ENCODE measurements around the gene PPP1R36. TPM values are rescaled to one million over a fixed set of nuclear protein-coding genes. Genes with fewer than 3 reads are reported as not detected.
"Not testable (repeated sequence)": the region's sequence is repeated elsewhere in the genome, so short reads cannot be mapped to it uniquely, and the experiment has no call there.

PPP1R36 gene
- total RNA-seq, 1 experiment from 2014 or later, result not detected

DNA sequence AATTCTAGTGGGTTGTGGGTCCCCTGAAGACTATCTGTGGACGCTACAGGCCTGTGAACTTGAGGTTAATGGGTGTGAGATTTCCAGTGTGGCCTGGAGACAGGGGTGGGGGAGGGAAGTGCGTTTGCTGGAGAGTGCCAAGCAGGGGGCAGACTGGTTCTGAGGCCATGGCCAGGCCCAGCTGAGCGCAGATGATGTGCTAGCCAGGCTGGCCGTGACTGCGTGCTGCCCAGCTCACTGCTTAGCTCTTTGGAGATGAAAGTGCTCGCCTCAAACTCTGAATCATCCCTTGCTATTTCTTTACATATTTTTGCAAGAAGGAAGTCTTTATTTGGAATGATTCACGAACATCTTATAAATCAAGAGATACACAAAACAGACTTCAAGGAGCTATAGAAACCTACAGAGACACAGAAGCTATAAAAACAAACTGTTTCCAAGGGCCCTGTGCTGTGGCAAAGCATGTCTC is 79.2 kb downstream of the PPP1R36 start:
- Histone ChIP-seq H2AFZ (peak overlapping the region; percentile 56; the same call in 1 of the 2 replicates), H3F3A (ENCODE audit: insufficient read depth, low read depth) (peaks cover 19% of the 10 kb centered on the region), H3K4me1 (replicated peaks; ENCODE audit: insufficient read depth) (peaks cover 26% of the 10 kb centered on the region), H3K79me2 (ENCODE audit: low read depth) (no peaks in the 10 kb centered on the region), H3K9me2 (ENCODE audit: insufficient read depth) (no peaks in the 10 kb centered on the region), H4K20me1 (ENCODE audit: insufficient read depth) (no peaks in the 10 kb centered on the region), H3K36me3 (ENCODE audit: low read depth) (no peaks in the 10 kb centered on the region), H3K4me3 (no peak overlapping the region), H3K27ac (peak overlapping the region; percentile 35), H3K27me3 (ENCODE audit: insufficient read depth, low read depth) (no peaks in the 10 kb centered on the region), H3K4me2 (peak overlapping the region; percentile 26; the same call in 1 of the 2 replicates), H3K9me3 (ENCODE audit: insufficient read depth, low read depth) (no peaks in the 10 kb centered on the region)
- ChIA-PET CTCF (interaction anchor here (0.6 to 1.5 kb wide), 4 partner anchors 78 to 118 kb away, joined by 3 read pairs; partner anchors contain the start of gene HSPA2), POLR2A (ENCODE audit: unreplicated experiment) (interaction anchor here (0.6 to 0.8 kb wide), 4 partner anchors 89 to 901 kb away, joined by 3 to 7 read pairs (median 4); partner anchors contain the start of gene MTHFD1)
- no TSS peak for BruUV-seq (replicated peaks)
- no peak for TF ChIP-seq EZH2 (IDR thresholded peaks at IDR 0.05; ENCODE audit: low read depth)
- TF ChIP-seq, protein P1, sequence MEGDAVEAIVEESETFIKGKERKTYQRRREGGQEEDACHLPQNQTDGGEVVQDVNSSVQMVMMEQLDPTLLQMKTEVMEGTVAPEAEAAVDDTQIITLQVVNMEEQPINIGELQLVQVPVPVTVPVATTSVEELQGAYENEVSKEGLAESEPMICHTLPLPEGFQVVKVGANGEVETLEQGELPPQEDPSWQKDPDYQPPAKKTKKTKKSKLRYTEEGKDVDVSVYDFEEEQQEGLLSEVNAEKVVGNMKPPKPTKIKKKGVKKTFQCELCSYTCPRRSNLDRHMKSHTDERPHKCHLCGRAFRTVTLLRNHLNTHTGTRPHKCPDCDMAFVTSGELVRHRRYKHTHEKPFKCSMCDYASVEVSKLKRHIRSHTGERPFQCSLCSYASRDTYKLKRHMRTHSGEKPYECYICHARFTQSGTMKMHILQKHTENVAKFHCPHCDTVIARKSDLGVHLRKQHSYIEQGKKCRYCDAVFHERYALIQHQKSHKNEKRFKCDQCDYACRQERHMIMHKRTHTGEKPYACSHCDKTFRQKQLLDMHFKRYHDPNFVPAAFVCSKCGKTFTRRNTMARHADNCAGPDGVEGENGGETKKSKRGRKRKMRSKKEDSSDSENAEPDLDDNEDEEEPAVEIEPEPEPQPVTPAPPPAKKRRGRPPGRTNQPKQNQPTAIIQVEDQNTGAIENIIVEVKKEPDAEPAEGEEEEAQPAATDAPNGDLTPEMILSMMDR (conservative IDR thresholded peaks at IDR 0.05), result no peak
- peak; percentile 38 to 95 for DNase-seq
- intact Hi-C loops (cut with micrococcal nuclease; ENCODE audit: unreplicated experiment), result no loop called here

DNA sequence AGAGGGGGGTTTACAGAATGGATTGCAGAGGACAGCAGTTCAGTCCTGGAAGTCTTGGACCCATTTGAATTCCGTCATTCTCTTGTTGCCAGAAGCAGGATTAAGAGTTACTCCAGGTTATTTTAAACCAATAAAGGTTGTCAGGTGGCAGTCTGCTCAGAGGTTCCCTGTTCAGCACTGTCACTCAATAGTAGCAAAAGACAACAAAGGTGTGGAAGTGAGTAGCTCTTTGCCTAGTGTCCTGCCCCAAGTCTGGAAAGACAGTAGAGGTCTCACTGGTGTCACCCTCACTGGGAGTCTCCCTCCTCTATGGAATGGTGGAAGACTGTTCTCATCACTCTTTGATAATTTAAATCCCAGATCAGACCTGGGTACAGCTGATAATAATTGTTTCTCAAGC is 81.0 kb downstream of the PPP1R36 start:
- H3K4me1 ChIP-seq (replicated peaks; ENCODE audit: insufficient read depth), result peaks cover 19% of the 10 kb centered on the region
- POLR2A ChIA-PET (ENCODE audit: unreplicated experiment), result interaction anchor here (0.6 kb wide), 1 partner anchor 68 kb away, joined by 3 read pairs; no protein-coding TSS in a partner anchor
- H3K9me2 ChIP-seq (ENCODE audit: insufficient read depth), result no peaks in the 10 kb centered on the region
- no peak overlapping the region for H3K27ac ChIP-seq
- intact Hi-C loops (cut with micrococcal nuclease; ENCODE audit: unreplicated experiment), result no loop called here
- H3K4me2 ChIP-seq, result no peak overlapping the region
- H4K20me1 ChIP-seq (ENCODE audit: insufficient read depth), result no peaks in the 10 kb centered on the region
- H2AFZ ChIP-seq, result no peak overlapping the region
- no peak for DNase-seq
- H3K9me3 ChIP-seq (ENCODE audit: insufficient read depth, low read depth), result no peaks in the 10 kb centered on the region
- H3K79me2 ChIP-seq (ENCODE audit: low read depth), result no peaks in the 10 kb centered on the region
- BruUV-seq (replicated peaks), result no TSS peak
- TF ChIP-seq, protein P1 (conservative IDR thresholded peaks at IDR 0.05), result no peak
- TF ChIP-seq EZH2 (IDR thresholded peaks at IDR 0.05; ENCODE audit: low read depth), result no peak
- H3K36me3 ChIP-seq (ENCODE audit: low read depth), result no peaks in the 10 kb centered on the region
- CTCF ChIA-PET, result no interaction called here
- no peak overlapping the region for H3K4me3 ChIP-seq
- peaks cover 19% of the 10 kb centered on the region for H3F3A ChIP-seq (ENCODE audit: insufficient read depth, low read depth)
- no peaks in the 10 kb centered on the region for H3K27me3 ChIP-seq (ENCODE audit: insufficient read depth, low read depth)

DNA sequence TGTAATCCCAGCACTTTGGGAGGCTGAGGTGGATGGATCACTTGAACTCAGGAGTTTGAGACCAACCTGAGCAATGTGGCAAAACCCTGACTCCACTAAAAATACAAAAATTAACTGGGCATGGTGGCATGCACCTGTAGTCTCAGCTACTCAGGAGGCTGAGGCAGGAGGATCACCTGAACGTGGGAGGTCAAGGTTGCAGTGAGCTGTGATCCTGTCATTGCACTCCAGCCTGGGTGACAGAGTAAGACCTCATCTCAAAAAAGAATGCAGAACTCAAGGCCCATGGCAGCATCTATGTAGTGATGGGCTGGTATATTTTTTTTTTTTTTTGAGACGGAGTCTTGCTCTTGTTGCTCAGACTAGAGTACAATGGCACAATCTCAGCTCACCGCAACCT is 81.5 kb downstream of the PPP1R36 start:
- H3K4me3 ChIP-seq; H3K4me2 ChIP-seq; H3K9me2 ChIP-seq (ENCODE audit: insufficient read depth); H3K27me3 ChIP-seq (ENCODE audit: insufficient read depth, low read depth); H3K36me3 ChIP-seq (ENCODE audit: low read depth); H2AFZ ChIP-seq; BruUV-seq (replicated peaks); H3K9me3 ChIP-seq (ENCODE audit: insufficient read depth, low read depth); H4K20me1 ChIP-seq (ENCODE audit: insufficient read depth); H3K27ac ChIP-seq; H3K79me2 ChIP-seq (ENCODE audit: low read depth); POLR2A ChIA-PET (ENCODE audit: unreplicated experiment); intact Hi-C loops (cut with micrococcal nuclease; ENCODE audit: unreplicated experiment); DNase-seq; CTCF ChIA-PET: not testable (repeated sequence)
- Histone ChIP-seq H3K4me1 (replicated peaks; ENCODE audit: insufficient read depth) (peaks cover 18% of the 10 kb centered on the region), H3F3A (ENCODE audit: insufficient read depth, low read depth) (peaks cover 19% of the 10 kb centered on the region)

DNA sequence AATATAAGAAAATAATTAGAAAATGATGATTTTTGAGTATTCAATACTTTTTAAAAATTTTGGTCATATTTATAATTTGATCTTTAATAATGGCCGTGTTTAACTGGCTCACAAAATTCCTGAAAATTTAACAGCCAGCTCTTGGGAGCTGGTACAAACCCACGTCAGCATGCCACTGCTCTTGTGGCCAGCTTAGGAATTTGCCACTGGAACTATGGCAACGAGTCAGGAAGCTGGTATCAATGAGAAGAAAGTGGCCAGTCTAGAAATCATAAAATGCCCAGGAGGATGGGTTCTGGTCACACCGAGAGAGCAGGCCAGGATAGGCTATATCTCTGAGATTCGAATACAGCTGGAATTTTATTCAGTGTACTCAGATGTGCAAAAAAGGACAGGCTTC is 82.3 kb downstream of the PPP1R36 start:
- no peaks in the 10 kb centered on the region for H3K9me2 ChIP-seq (ENCODE audit: insufficient read depth)
- ChIA-PET POLR2A (ENCODE audit: unreplicated experiment) (no interaction called here), CTCF (no interaction called here)
- H3K27me3 ChIP-seq (ENCODE audit: insufficient read depth, low read depth), result no peaks in the 10 kb centered on the region
- no peak overlapping the region for H2AFZ ChIP-seq
- no peak overlapping the region for H3K4me2 ChIP-seq
- TF ChIP-seq, protein P1 (conservative IDR thresholded peaks at IDR 0.05), result no peak
- no peak for TF ChIP-seq EZH2 (IDR thresholded peaks at IDR 0.05; ENCODE audit: low read depth)
- BruUV-seq (replicated peaks), result no TSS peak
- no peaks in the 10 kb centered on the region for H4K20me1 ChIP-seq (ENCODE audit: insufficient read depth)
- H3K27ac ChIP-seq, result no peak overlapping the region
- intact Hi-C loops (cut with micrococcal nuclease; ENCODE audit: unreplicated experiment), result no loop called here
- H3K9me3 ChIP-seq (ENCODE audit: insufficient read depth, low read depth), result no peaks in the 10 kb centered on the region
- no peak for DNase-seq
- H3K4me3 ChIP-seq, result no peak overlapping the region
- peaks cover 19% of the 10 kb centered on the region for H3F3A ChIP-seq (ENCODE audit: insufficient read depth, low read depth)
- H3K4me1 ChIP-seq (replicated peaks; ENCODE audit: insufficient read depth), result peaks cover 25% of the 10 kb centered on the region
- no peaks in the 10 kb centered on the region for H3K79me2 ChIP-seq (ENCODE audit: low read depth)
- no peaks in the 10 kb centered on the region for H3K36me3 ChIP-seq (ENCODE audit: low read depth)

All from PC-9 (cell line).